ENCODE results near the gene PPFIBP1.

The PPFIBP1 gene

DNA sequence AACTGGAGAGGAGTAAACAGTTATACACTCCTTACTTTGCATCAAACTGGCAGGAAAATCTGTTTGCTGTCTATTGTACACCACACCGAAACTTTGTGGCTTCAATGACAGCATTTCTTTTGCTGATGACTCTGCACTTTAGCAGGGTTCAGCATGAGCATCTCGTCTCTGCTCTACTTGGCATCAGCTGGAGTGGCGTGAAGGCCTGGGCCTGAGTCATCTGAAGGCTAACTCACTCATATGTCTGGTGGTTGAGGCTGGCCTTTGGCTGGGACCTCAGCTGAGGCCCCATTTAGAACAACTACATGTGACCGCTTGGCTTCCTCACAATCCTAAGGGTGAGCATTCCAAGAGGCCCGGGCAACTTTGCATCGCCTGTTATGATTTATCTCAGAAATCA is 143.5 kb downstream of the PPFIBP1 start:
- DNase-seq (ENCODE audit: low read depth): no peak

DNA sequence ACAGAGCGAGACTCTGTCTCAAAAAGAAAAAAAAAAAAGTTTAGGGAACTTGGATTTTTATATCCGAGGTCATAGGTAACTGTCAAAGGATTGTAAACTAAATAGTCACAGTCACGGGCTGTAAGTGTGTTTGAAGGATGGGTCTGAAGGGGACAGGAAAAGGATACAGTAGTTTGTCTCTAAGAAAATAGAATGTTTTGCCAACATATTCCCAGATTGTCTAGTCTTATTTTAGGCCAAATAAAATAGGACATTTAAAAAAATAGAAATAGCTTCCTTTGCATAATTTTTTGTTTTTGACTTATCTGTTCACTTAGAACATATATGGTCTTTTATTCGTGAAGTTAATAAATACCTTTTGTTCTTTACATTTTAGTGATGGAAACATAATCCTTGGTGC is 148.0 kb downstream of the PPFIBP1 start:
- DNase-seq (ENCODE audit: low read depth): no peak

DNA sequence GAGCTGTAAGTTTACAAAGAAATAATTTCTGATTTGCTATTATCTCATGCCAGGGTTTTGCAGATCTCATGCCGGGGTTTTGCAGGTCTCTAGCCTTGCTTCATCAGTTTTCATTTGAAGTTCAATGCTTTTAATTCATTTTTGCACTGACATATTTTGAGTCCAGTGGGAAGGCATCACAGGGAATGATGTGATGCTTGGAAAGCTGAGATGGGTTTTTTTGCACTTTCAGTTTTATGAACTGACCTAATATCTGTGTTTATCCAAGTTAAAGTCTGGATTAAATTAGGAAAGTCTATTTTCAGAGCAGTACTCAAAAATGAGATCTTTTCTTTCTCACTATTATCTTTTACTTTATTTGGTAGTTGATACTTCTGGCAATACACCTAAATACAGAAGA is 148.6 kb downstream of the PPFIBP1 start:
- no peak for DNase-seq (ENCODE audit: low read depth)

DNA sequence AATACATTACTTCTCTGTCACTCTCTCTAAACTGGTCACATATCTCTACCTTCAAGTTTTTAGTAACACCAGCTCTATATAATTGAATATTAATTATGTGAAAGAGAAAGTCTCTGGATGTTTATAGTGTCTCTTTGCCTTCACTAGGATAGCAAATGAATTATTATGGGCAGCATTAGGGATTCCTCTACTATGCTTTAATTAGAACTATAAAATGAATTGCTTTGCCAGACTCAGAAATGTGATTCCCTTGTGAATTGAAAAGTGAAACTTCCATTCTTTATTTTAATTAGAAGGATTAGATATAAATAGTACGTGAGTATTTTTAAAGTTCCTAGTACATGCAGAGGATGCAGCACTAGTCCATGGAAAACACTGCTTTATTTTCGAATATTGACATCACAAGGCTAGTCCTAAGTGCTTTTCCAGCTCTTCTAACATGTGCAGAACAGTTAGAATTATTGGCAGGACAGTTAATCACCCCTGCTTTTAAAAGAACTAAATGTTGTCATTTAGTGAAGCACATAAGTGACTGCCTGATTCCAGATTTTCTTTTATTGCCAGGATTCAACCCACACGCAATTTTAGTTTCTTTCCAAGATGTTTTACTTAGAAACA is 149.2 kb downstream of the PPFIBP1 start:
- no peak for DNase-seq (ENCODE audit: low read depth)

DNA sequence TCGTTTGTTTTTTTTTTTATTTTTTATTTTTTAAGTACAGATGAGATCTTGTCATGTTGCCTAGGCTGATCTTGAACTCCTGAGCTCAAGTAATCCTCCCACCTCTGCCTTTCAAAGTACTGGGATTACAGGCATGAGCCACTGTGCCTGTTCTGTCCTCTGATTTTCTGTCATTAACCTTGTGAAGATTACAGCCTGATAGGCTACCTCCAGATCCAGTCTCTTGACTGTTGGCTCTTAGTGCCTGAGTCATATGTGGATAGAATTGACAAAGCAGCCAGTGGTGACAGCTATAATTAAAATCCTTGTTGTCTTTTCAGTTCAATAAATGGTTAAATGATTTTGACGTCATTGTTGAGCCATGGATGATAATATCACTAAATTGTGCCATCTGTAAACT is 151.0 kb downstream of the PPFIBP1 start:
- no peak for DNase-seq (ENCODE audit: low read depth)

DNA sequence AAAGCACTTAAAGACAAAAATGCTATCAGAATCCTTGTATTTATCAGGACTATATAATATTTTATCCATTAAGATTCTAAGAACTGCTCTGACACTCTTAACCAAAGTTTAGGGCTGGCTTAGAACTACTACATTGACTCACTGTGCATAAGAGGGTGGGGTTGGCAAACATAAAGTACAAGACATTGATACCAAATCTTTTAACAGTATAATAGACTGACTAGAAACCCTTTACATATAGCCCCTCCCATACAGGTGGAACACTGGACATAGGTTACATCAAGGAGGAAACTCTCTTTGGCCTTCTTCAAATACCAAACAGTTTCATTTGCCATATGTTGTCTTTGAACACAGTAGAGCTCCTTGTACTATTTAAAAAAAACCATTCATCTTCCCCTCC is 156.6 kb downstream of the PPFIBP1 start:
- DNase-seq (ENCODE audit: low read depth): no peak

DNA sequence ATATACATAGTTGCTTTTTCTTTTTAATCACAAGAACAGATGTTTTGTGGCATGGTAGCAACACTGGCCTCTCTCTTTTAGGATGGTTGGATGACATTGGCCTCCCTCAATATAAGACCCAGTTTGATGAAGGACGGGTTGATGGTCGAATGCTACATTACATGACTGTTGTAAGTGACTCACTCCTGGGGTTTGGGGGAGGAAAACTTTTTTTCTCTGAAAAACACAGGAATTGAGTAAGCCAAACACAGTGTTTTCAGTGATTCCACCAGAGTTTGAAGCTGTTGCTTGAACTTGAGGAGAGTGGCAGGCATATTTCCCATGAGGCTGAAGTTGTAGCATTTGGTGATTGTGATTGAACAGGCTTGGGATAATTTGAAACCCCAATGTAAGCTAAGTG is 158.5 kb downstream of the PPFIBP1 start:
- DNase-seq (ENCODE audit: low read depth): no peak

DNA sequence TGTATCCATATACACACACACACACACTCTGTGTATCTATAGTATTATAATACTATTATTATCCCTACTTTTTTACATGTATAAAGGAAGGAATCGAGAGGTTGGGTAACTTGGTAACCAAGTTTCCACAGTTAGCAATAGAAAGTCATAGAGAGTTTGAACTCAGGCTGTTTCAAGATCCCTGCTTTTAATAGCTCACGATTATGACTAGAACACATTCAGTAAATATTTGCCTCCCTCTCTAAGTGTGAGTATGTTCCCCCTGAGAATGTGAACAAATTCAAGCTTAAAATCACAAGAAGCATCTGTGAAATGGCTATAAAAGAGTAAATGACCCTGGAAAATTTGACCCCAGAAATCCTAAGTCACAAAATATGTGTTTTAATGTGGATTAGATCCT is 161.3 kb downstream of the PPFIBP1 start:
- DNase-seq (ENCODE audit: low read depth): no peak

DNA sequence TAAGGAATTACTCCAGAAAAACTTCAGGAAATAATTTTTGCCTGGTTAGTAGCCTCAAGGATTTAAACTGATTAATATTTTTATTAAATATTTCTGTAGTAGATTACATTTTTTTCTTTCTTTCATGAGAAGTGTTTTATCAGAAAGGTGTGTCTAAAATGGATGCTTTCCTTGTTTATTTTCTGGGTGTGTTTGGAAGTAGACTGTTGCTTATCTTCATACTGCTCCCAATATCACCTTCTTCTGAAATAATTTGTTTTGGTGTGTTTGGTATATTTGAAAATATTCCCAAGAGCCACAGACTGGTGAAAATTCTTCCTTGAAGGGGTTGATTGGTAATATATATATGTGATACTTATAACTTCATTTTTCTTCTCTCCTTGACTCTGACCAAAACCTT is 162.1 kb downstream of the PPFIBP1 start:
- no peak for DNase-seq (ENCODE audit: low read depth)

DNA sequence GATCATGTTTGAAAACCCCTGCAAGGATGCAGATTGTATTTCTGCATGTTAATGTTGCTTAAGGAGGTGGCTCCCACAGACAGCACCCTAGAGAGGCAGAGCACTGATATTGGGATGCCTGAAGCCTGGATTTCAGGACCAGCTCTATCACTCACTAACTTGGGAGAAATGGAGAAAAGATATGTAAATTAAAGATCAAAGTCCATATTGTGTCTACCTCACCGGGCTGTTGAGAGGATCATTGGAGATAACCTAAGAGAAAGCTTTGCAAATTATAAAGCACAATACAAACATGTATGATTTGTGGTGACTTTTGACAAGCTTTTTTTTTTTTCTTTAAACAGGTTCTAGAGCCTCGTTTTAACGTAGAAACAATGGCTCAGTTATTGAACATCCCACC is 164.7 kb downstream of the PPFIBP1 start:
- DNase-seq (ENCODE audit: low read depth): no peak

DNA sequence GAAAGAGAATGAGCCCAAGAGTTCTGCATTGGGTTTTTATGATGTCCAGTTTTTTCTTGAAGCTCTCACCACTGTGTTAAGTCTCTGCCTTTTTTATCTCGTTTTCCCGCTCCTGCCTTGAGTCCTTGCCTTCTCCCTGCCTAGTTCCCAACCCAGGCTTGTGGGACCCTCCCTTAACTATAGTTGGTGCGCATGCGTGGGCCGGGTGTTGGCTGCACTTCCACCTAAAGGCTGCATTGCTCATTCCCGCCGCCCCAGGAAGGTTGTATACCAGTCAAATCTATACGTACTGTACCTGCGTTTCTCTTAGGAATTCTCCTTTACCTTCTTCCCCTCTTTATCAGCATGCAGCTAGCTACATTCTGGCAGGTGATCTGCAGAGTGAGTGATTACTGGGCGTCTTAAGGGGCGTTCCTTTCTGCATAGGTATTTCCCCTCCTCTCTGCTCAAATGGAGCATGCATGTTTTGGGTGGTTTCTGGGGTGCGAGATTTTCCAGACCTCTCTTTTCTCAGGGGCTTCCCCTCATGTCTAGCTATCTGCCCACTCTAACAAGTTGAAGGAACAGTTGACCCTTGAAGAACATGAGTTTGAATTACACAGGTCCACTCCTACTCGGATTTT is 165.7 kb downstream of the PPFIBP1 start:
- DNase-seq (ENCODE audit: low read depth): no peak

DNA sequence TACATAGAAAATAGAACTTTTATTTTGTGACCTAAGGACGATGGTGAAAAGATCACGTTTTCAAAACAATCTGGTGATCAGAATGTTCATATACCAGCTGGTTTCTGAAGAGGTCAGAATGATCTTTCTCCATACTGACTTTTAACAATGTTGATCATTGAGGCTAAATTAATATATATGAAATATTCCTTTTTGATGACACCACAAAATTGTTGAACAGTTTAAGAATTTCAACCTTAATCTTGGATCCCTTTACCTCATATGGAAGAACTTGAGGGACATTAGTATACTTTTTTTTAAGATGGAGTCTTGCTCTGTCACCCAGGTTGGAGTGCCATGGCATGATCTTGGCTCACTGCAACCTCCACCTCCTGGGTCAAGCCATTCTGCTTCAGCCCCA is 169.4 kb downstream of the PPFIBP1 start:
- no peak for DNase-seq (ENCODE audit: low read depth)

DNA sequence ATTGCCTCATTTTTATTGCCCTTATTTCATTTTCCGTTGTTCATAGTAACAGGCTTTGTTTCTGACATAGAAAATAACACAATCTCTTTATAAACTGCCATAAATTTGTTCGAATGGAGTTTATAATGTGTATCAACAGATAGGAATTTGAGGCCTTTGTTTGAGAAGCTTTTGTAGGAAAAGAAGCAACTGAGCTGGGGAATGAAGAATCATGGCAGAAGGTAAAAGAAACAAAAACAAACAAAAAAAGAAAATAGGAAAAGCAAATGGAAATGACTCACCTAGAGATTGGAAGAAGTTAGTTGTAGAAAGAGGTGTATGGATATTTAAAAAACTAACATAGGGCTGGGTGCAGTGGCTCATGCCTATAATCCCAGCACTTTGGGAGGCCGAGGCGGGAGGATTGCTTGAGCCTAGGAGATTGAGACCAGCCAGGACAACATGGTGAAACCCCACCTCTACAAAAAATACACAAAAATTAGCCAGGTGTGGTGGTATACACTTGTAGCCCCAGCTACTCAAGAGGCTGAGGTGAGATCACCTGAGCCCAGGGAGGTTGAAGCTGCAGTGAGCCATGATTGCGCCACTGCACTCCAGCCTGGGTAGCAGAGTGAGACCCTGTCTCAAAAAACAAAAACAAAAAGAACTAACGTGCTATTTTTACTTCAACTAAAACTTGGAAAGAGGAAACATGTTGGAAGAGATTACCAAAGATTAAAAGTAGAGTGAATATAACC is 171.7 kb downstream of the PPFIBP1 start:
- no peak for DNase-seq (ENCODE audit: low read depth)

DNA sequence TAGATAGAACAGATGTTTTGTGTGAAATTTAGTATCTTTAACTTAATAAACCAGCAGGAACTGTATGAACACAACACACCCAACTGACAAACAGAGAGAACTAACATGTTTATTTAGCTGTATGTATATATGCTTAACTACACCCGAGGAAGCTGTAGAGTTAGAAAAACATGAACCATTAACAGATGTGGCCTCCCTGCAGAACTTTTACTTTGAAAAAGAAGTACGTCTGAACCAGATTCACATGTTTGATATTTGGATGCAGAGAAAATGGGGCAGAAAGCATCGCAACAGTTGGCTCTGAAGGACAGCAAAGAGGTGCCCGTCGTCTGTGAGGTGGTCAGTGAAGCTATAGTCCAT is 172.3 kb downstream of the PPFIBP1 start, which contains the start of gene REP15:
Gene REP15 (plus strand): TSS at position 155 of the 360 bp plus-strand sequence. CDS start 116 bp downstream, at position 271.
- no peak for DNase-seq (ENCODE audit: low read depth)

DNA sequence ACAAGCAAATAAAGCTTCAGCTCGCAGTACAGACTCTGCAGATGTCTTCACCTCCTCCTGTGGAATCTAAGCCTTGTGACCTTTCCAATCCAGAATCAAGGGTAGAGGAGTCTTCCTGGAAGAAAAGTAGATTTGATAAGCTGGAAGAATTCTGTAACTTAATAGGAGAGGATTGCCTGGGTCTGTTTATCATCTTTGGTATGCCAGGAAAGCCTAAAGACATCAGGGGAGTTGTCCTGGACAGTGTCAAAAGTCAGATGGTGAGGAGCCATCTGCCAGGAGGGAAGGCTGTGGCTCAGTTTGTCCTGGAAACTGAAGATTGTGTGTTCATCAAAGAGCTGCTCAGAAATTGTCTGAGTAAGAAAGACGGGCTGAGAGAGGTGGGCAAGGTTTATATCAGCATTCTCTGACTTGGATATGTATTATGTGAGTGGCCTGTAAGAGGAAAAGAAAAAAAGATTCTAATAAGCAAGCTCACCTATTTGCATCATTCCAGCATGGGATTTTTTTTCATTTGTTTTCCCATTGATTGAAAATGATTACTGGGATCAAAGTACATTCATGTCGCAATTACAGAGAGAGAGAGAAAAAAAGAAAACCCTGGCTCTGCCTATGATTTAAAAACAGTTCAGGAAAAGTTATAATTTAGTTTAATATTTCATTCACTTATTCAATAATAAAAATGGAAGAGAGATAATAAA is 173.0 kb downstream of the PPFIBP1 start:
- DNase-seq (ENCODE audit: low read depth): no peak

DNA sequence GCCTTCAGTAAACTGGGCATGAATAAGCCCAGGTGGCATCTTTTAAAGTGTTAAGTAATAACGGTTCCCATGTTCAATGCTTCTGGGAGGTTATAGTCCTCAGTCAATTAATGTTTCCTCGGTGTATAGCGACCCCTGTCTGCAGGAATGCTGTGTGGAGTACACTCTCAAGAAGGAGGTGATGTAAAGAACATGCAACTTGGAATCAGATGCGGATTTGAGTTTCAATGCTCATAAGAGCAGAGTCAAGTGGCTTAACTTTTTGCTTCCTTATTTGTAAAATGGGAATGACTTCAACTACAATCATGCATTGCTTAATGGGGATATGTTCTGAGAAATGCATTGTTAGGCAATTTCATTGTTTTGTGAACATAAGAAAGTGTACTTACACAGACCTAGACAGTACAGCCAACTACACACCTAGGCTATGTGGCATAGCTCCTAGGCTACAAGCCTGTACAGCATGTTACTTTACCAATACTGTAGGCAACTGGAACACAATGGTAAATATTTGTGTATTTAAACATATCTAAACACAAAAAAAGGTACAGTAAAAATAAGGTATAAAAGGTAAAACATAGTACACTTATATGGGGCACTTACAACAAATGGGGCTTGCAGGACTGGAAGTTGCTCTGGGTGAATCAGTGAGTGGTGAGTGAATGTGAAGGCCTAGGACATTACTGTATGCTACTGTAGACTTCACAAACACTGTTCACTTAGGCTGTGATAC is 179.9 kb downstream of the PPFIBP1 start:
- DNase-seq (ENCODE audit: low read depth): peak; percentile 17

DNA sequence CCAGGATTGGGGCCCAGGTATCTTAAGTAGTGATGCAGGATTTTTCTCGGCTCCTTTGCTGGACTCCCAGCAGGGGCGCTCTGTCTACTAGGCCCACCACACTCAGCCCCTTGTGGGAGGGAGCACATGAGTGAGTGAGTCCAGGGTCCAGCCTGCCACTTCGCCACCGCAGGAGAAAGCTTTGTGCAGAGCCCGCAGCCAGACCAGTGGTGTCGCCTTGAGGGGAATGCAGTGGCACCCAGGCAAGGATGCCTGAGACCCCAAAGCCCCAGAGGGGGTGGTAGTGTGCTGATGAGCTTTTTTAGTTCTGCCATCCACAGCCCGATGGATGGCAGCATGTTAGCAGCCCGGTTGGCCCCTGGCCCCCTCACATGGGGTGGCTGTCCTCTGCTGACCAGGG is 181.3 kb downstream of the PPFIBP1 start:
- no peak for DNase-seq (ENCODE audit: low read depth)

DNA sequence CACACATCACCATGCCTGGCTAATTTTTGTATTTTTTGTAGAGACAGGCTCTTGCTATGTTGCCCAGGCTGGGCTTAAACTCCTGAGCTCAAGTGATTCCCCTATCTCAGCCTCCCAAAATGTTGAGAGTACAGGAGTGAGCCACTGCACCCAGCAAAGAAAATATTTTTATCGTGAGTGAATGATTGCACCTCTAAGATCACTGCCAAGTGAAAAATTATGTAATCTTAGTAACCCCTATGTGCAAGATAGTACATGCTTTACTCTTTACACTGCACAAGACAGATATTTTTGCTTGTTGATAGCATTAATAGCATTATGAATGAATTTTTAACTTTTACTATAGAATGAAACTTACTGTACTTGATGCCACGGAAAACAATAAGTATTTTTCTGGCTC is 183.2 kb downstream of the PPFIBP1 start:
- no peak for DNase-seq (ENCODE audit: low read depth)

DNA sequence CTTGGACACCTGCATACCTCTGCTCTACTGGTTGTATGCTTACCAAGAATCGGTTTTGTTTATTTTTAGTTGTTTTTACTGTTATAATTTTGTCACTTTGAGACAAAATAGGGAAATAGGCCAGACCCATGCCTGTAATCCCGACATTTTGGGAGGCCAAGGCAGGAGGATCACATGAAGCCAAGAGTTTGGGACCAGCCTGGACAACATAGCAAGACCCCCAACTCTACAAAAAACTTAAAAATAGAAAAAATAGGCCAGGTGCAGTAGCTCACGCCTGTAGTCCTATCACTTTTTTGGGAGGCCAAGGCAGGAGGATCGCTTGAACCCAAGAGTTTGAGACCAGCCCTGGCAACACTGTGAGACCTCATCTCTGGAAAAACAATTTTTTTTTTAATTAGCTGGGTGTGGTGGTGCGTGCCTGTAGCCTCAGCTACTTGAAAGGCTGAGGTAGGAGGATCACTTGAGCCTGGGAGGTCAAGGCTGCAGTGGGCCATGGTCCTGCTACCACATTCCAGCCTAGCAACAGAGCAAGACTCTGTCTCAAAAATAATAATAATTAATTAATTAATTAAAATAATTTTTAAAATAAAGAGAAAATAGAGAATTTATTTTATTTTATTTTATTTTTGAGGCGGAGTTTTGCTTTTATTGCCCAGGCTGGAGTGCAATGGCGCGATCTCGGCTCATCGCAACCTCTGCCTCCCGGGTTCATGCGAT is 185.4 kb downstream of the PPFIBP1 start:
- no peak for DNase-seq (ENCODE audit: low read depth)

DNA sequence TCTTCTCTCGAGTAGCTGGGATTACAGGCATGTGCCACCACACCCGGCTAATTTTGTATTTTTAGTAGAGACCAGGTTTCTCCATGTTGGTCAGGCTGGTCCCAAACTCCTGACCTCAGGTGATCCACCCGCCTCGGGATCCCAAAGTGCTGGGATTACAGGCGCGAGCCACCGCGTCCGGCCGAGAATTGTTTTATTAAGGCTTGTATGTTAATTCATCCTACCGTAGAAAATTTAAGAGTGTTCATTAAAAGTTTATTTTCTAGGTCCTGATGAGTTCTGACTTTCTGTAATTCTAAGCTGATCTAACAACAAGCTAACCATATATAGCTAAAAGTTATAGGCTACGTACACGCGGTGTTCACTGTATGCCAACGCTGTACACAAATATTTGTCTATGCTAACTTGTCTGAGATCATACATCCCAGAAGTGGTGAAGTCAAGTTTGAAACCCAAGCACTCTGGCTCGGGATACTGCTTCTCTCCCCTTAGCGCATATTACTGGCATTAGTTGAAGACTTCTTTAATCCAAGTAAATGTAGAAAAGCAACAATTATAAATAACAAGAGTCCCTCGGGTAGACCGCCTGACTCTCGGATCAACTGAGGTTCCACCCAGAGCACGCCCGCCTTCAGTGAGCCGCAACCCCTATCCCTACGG is 186.1 kb downstream of the PPFIBP1 start:
- DNase-seq (ENCODE audit: low read depth): no peak
